ENCODE results near the gene SCIMP.

The SCIMP gene

DNA sequence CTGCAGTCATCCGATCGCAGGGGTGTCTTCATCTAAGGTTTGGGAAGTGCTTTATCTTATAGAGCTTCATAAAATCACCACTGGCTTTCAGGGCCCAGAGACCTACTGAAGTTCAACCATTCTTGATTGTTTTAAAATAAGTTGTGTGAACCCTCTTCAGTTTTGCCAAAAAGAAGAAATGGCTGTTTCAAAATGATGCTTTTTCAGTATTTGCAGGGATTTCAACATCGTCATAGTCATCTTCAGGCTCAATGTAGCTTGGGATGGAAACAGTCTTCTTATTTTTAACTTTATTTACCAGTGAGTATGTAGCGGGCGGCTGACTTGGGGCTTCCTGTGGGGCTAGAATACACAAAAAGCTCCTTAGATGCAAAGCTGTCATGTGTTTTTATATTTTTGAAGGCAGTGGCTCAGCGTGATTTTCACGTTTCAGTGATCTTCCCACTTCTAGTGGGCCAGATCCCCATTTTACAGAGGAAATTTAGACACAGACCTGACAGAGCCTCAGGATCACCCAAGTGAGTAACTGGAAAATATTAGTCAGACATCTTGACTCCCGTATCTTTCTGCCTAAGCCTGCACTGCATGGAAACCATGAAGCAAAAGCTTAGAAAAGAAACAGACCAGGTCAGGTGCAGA lies 23.9 kb downstream of the SCIMP start:
- CTCF ChIA-PET, result no interaction called here
- POLR2A ChIA-PET, result interaction anchor here (1.5 kb wide), 1 partner anchor 19 kb away, joined by 3 read pairs; the partner anchor contains the start of gene ZNF594
- DNase-seq (ENCODE audit: extremely low spot score), result no peak
- TF ChIP-seq SUZ12 (IDR thresholded peaks at IDR 0.05) (no peak), ELF4 (IDR thresholded peaks at IDR 0.05) (no peak), HDGF (IDR thresholded peaks at IDR 0.05; ENCODE audit: borderline replicate concordance) (no peak), NFRKB (IDR thresholded peaks at IDR 0.05) (no peak), BHLHE40 (IDR thresholded peaks at IDR 0.05; ENCODE audit: borderline replicate concordance) (no peak), ARNT (IDR thresholded peaks at IDR 0.05) (no peak), L3MBTL2 (conservative IDR thresholded peaks at IDR 0.05) (no peak), FOXA1 (IDR thresholded peaks at IDR 0.05) (no peak), ZNF384 (IDR thresholded peaks at IDR 0.05) (no peak), FOXM1 (IDR thresholded peaks at IDR 0.05; ENCODE audit: borderline replicate concordance) (no peak), LEF1 (IDR thresholded peaks at IDR 0.05; ENCODE audit: borderline replicate concordance) (no peak), TARDBP (IDR thresholded peaks at IDR 0.05) (no peak), FOXK2 (IDR thresholded peaks at IDR 0.05) (no peak), CTBP1 (IDR thresholded peaks at IDR 0.05; ENCODE audit: borderline replicate concordance) (no peak), SP1 (IDR thresholded peaks at IDR 0.05) (no peak)
- TF ChIP-seq, protein P1, sequence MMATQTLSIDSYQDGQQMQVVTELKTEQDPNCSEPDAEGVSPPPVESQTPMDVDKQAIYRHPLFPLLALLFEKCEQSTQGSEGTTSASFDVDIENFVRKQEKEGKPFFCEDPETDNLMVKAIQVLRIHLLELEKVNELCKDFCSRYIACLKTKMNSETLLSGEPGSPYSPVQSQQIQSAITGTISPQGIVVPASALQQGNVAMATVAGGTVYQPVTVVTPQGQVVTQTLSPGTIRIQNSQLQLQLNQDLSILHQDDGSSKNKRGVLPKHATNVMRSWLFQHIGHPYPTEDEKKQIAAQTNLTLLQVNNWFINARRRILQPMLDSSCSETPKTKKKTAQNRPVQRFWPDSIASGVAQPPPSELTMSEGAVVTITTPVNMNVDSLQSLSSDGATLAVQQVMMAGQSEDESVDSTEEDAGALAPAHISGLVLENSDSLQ (IDR thresholded peaks at IDR 0.05), result no peak

DNA sequence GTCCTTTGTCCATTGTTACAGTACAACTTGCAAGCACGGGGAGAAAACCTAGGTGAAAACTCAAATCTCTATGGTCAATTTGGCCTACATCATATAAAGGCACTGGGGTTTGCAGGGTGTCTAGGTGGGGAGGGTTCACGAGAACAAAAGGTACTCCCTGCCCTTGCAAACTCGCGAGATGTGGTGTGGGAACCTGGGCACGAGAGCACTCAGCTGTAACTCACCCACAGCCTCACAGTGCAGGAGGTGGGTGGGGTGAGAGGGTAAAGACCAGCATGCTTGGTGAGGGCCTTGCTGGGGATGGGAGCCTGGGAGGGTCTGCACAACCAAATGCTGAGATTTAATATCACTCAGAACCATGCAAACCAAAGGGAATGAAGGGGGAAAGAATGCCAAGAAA lies 24.6 kb downstream of the SCIMP start:
- no peak for DNase-seq (ENCODE audit: extremely low spot score)
- CTCF ChIA-PET, result no interaction called here
- POLR2A ChIA-PET, result interaction anchor here (1.5 kb wide), 1 partner anchor 18 kb away, joined by 3 read pairs; the partner anchor contains the start of gene ZNF594
- TF ChIP-seq TARDBP (IDR thresholded peaks at IDR 0.05), result no peak
- TF ChIP-seq SP1 (IDR thresholded peaks at IDR 0.05), result no peak
- no peak for TF ChIP-seq CTBP1 (IDR thresholded peaks at IDR 0.05; ENCODE audit: borderline replicate concordance)
- TF ChIP-seq NFRKB (IDR thresholded peaks at IDR 0.05), result no peak
- TF ChIP-seq, protein P1 (IDR thresholded peaks at IDR 0.05), result no peak
- TF ChIP-seq ZNF384 (IDR thresholded peaks at IDR 0.05), result no peak
- TF ChIP-seq HDGF (IDR thresholded peaks at IDR 0.05; ENCODE audit: borderline replicate concordance), result no peak
- TF ChIP-seq LEF1 (IDR thresholded peaks at IDR 0.05; ENCODE audit: borderline replicate concordance), result no peak
- no peak for TF ChIP-seq FOXK2 (IDR thresholded peaks at IDR 0.05)
- no peak for TF ChIP-seq SUZ12 (IDR thresholded peaks at IDR 0.05)
- TF ChIP-seq L3MBTL2 (conservative IDR thresholded peaks at IDR 0.05), result no peak
- no peak for TF ChIP-seq FOXM1 (IDR thresholded peaks at IDR 0.05; ENCODE audit: borderline replicate concordance)
- TF ChIP-seq BHLHE40 (IDR thresholded peaks at IDR 0.05; ENCODE audit: borderline replicate concordance), result no peak
- TF ChIP-seq ARNT (IDR thresholded peaks at IDR 0.05), result no peak
- TF ChIP-seq FOXA1 (IDR thresholded peaks at IDR 0.05), result no peak
- no peak for TF ChIP-seq ELF4 (IDR thresholded peaks at IDR 0.05)

DNA sequence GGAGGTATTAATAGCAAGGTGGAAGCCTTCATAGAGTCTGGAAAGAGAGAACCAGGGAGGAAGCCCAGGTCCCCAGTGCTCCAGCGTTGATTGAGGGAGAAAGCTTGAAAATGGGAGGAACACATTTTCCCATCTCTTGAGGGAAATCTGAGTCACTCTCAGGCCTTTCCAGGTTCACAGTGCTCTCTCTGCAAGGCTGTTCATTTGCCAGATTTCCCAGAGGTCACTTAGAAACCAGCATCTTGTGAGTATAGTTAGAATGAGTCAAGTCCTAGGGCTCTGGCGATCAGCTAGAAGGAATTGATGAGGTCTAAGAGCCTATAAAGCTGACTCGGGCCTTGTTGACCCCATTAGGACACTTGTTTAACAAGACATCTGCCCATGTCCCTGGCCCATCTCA lies 25.3 kb downstream of the SCIMP start:
- POLR2A ChIA-PET, result no interaction called here
- no peak for TF ChIP-seq FOXA1 (IDR thresholded peaks at IDR 0.05)
- TF ChIP-seq ELF4 (IDR thresholded peaks at IDR 0.05), result no peak
- no peak for TF ChIP-seq L3MBTL2 (conservative IDR thresholded peaks at IDR 0.05)
- TF ChIP-seq CTBP1 (IDR thresholded peaks at IDR 0.05; ENCODE audit: borderline replicate concordance), result no peak
- TF ChIP-seq ARNT (IDR thresholded peaks at IDR 0.05), result no peak
- CTCF ChIA-PET, result no interaction called here
- DNase-seq (ENCODE audit: extremely low spot score), result no peak

DNA sequence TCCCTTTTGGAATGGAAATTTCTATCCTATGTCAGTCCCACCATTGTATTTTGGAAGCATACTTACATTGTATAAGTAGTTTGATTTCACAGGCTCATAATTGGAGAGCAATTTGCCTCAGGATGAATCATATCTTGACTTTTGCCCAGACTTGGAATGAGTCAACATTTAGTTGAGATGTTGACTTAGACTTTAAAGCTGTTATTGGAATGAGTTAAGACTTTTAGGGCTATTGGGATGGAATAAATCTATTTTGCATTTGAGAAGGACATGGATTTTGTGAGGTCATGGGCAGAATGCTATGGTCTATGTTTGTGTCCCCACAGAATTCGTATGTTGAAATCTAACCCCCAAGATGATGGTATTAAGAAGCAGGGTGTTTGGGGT lies 30.8 kb downstream of the SCIMP start:
- TF ChIP-seq ARNT (IDR thresholded peaks at IDR 0.05) (no peak), FOXK2 (IDR thresholded peaks at IDR 0.05) (no peak), L3MBTL2 (conservative IDR thresholded peaks at IDR 0.05) (no peak), ZNF384 (IDR thresholded peaks at IDR 0.05) (no peak), BHLHE40 (IDR thresholded peaks at IDR 0.05; ENCODE audit: borderline replicate concordance) (no peak), CTBP1 (IDR thresholded peaks at IDR 0.05; ENCODE audit: borderline replicate concordance) (no peak), FOXM1 (IDR thresholded peaks at IDR 0.05; ENCODE audit: borderline replicate concordance) (no peak), LEF1 (IDR thresholded peaks at IDR 0.05; ENCODE audit: borderline replicate concordance) (no peak), SP1 (IDR thresholded peaks at IDR 0.05) (no peak), ELF4 (IDR thresholded peaks at IDR 0.05) (no peak), HDGF (IDR thresholded peaks at IDR 0.05; ENCODE audit: borderline replicate concordance) (no peak), SUZ12 (IDR thresholded peaks at IDR 0.05) (no peak), TARDBP (IDR thresholded peaks at IDR 0.05) (no peak), FOXA1 (IDR thresholded peaks at IDR 0.05) (no peak), NFRKB (IDR thresholded peaks at IDR 0.05) (no peak)
- TF ChIP-seq, protein P1 (IDR thresholded peaks at IDR 0.05), result no peak
- ChIA-PET POLR2A (no interaction called here), CTCF (no interaction called here)
- DNase-seq (ENCODE audit: extremely low spot score), result no peak

DNA sequence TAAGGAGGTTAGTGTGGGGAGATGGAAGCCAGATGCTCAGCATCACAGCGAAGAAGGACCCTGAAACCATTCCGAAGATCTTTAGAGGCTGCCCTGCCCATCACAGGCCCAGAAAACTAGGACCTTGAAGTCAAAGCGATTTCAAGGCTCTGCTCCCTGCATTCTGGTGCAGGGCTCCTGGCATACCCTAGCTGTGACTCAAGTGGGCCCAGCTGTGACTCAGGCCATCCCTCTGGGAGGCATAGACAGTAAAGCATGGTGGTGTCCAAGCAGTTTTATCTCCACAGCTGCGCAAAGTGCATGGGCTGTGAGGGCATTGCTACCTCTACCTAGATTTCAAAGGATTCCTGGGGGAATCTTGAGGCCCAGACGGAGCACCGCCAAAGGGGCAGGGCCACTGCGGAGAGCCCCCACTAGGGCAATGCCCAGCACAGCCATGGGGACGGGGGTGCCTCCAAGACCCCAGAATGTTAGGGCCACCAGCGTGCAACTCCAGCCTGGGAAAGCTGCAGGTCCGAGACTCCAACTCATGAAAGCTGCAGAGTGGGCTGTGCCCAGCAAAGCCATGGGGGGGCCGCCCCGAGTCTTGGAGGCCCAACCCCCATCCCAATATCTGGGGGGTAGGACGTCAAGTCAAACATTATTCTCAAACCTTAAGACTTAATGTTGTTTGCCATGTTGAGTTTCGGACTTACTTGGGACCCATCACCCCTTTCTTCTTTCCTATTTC lies 31.3 kb downstream of the SCIMP start:
- CTCF ChIA-PET, result no interaction called here
- TF ChIP-seq L3MBTL2 (conservative IDR thresholded peaks at IDR 0.05) (no peak), CTBP1 (IDR thresholded peaks at IDR 0.05; ENCODE audit: borderline replicate concordance) (no peak), ARNT (IDR thresholded peaks at IDR 0.05) (no peak), BHLHE40 (IDR thresholded peaks at IDR 0.05; ENCODE audit: borderline replicate concordance) (no peak), NFRKB (IDR thresholded peaks at IDR 0.05) (no peak), ELF4 (IDR thresholded peaks at IDR 0.05) (no peak), FOXA1 (IDR thresholded peaks at IDR 0.05) (no peak), FOXM1 (IDR thresholded peaks at IDR 0.05; ENCODE audit: borderline replicate concordance) (no peak), HDGF (IDR thresholded peaks at IDR 0.05; ENCODE audit: borderline replicate concordance) (no peak), SP1 (IDR thresholded peaks at IDR 0.05) (no peak)
- TF ChIP-seq, protein P1 (IDR thresholded peaks at IDR 0.05), result no peak
- POLR2A ChIA-PET, result no interaction called here
- no peak for DNase-seq (ENCODE audit: extremely low spot score)

All from HEK293T (cell line).